GM18951 (cell line): ENCODE results near the gene IGSF3.
"Not testable (repeated sequence)": the region's sequence is repeated elsewhere in the genome, so short reads cannot be mapped to it uniquely, and the experiment has no call there.

Source experiments
- POLR2A ChIP-seq: IDR thresholded peaks from 4 replicates; pipeline ENCODE4 v1.6.1; 2011; ENCODE audit warnings: mild to moderate bottlenecking; ENCODE audit not compliant: insufficient read length, insufficient read depth; ENCODE audit errors: extremely low read depth
- in situ Hi-C: fragments of 300-500 bp; cut with MboI; formaldehyde crosslinking; loops from one replicate; pipeline ENCODE4 v1.12.0; 2022; ENCODE audit warnings: low sequenced_read_pairs, mixed read lengths, inconsistent platforms; ENCODE audit not compliant: unreplicated experiment

Gene IGSF3

GRCh38 chr1:116571215-116571919 is 96.2 kb downstream of the IGSF3 start:
- in situ Hi-C loops, result loop anchor here (10.0 kb wide), 1 partner anchor 483 kb away; no protein-coding TSS in a partner anchor
- TF ChIP-seq POLR2A, result no peak

GRCh38 chr1:116570358-116571214 is 96.9 kb downstream of the IGSF3 start, which contains the start of gene CD58:
TSS of gene CD58 (minus strand) at chr1:116571026. CDS start at chr1:116570972, 54 bp downstream.
- in situ Hi-C loops, result loop anchor here (10.0 kb wide), 1 partner anchor 484 kb away; no protein-coding TSS in a partner anchor
- peak; percentile 93 for TF ChIP-seq POLR2A

GRCh38 chr1:116569776-116570357 is 97.7 kb downstream of the IGSF3 start:
- TF ChIP-seq POLR2A, result no peak
- in situ Hi-C loops, result loop anchor here (10.0 kb wide), 1 partner anchor 485 kb away; no protein-coding TSS in a partner anchor

- in situ Hi-C loops, result no loop called here
- no peak for TF ChIP-seq POLR2A
Measured at GRCh38 chr1:116569381-116569670, 98.2 kb downstream of the IGSF3 start.

GRCh38 chr1:116568662-116569380 is 98.7 kb downstream of the IGSF3 start:
- peak; percentile 28 for TF ChIP-seq POLR2A
- in situ Hi-C loops, result no loop called here

- in situ Hi-C loops, result no loop called here
- no peak for TF ChIP-seq POLR2A
Measured at GRCh38 chr1:116567790-116568661, 99.5 kb downstream of the IGSF3 start.

- in situ Hi-C loops, result no loop called here
- TF ChIP-seq POLR2A, result no peak
Measured at GRCh38 chr1:116565222-116565621, 102.3 kb downstream of the IGSF3 start.

- no peak for TF ChIP-seq POLR2A
- in situ Hi-C loops, result no loop called here
Measured at GRCh38 chr1:116564426-116564825, 103.1 kb downstream of the IGSF3 start.

GRCh38 chr1:116562465-116562864 is 105.1 kb downstream of the IGSF3 start:
- in situ Hi-C loops, result not testable (repeated sequence)

GRCh38 chr1:116561563-116561962 is 106.0 kb downstream of the IGSF3 start:
- in situ Hi-C loops, result no loop called here
- no peak for TF ChIP-seq POLR2A

GRCh38 chr1:116560704-116561490 is 106.6 kb downstream of the IGSF3 start:
- in situ Hi-C loops, result no loop called here
- TF ChIP-seq POLR2A, result no peak

GRCh38 chr1:116559304-116559761 is 108.2 kb downstream of the IGSF3 start:
- in situ Hi-C loops, result no loop called here
- peak; percentile 37 for TF ChIP-seq POLR2A

GRCh38 chr1:116558571-116558970 is 109.0 kb downstream of the IGSF3 start:
- in situ Hi-C loops, result no loop called here
- TF ChIP-seq POLR2A, result no peak
